ENCODE results near the gene HLA-DQB2. TPM values are rescaled to one million over a fixed set of nuclear protein-coding genes. Genes with fewer than 3 reads are reported as not detected.

The HLA-DQB2 gene
- total RNA-seq, 1 experiment from 2014 or later, result 0.42 TPM

- no peaks in the 10 kb centered on the region for H3K9me3 Mint-ChIP-seq
- ATAC-seq (no peak), DNase-seq (ENCODE audit: low spot score) (no peak)
- no peaks in the 10 kb centered on the region for H3K4me1 Mint-ChIP-seq
- POLR2A ChIA-PET, result no interaction called here
- no peak overlapping the region for H3K27ac Mint-ChIP-seq
- TF ChIP-seq MLX (CRISPR knock-in tag; IDR thresholded peaks at IDR 0.05) (no peak), NFATC4 (CRISPR knock-in tag; IDR thresholded peaks at IDR 0.05) (no peak), ATF2 (CRISPR knock-in tag; IDR thresholded peaks at IDR 0.05; ENCODE audit: borderline replicate concordance, low read depth) (no peak), USF1 (CRISPR knock-in tag; IDR thresholded peaks at IDR 0.05) (no peak), ERG (CRISPR knock-in tag; IDR thresholded peaks at IDR 0.05) (no peak)
- no peak overlapping the region for H3K4me3 Mint-ChIP-seq
- H3K27me3 Mint-ChIP-seq (ENCODE audit: low read depth), result no peaks in the 10 kb centered on the region; the same call in 1 of the 2 replicates
- H3K36me3 Mint-ChIP-seq, result no peaks in the 10 kb centered on the region
- CTCF ChIA-PET, result no interaction called here
These were observed 21.0 kb downstream of the HLA-DQB2 start for GRCh38 chr6:32742374-32742773.

GRCh38 chr6:32741031-32741960, 22.0 kb downstream of the HLA-DQB2 start, which contains the start of gene HLA-DQA2:
Gene HLA-DQA2, plus strand, starts transcription at chr6:32741391. Its CDS starts 53 bp downstream, at chr6:32741444.
- Mint-ChIP-seq H3K4me3 (no peak within 1 kb of the TSS), H3K36me3 (no peaks in the 10 kb centered on the region), H3K9me3 (no peaks in the 10 kb centered on the region), H3K27me3 (ENCODE audit: low read depth) (no peaks in the 10 kb centered on the region; the same call in 1 of the 2 replicates), H3K4me1 (no peaks in the 10 kb centered on the region), H3K27ac (no peak within 1 kb of the TSS)
- ChIA-PET POLR2A (interaction anchor here (0.6 kb wide), 1 partner anchor 775 kb away, joined by 7 read pairs; no protein-coding TSS in a partner anchor), CTCF (no interaction called here)
- ATAC-seq (no peak), DNase-seq (ENCODE audit: low spot score) (no peak)
- TF ChIP-seq ATF6 (CRISPR knock-in tag; IDR thresholded peaks at IDR 0.05) (no peak), CREB1 (CRISPR knock-in tag; IDR thresholded peaks at IDR 0.05) (no peak), OVOL2 (CRISPR knock-in tag; IDR thresholded peaks at IDR 0.05; ENCODE audit: borderline replicate concordance) (no peak), ATF2 (CRISPR knock-in tag; IDR thresholded peaks at IDR 0.05; ENCODE audit: borderline replicate concordance, low read depth) (no peak), EMX1 (CRISPR knock-in tag; IDR thresholded peaks at IDR 0.05) (no peak), ZNF232 (CRISPR knock-in tag; IDR thresholded peaks at IDR 0.05) (no peak), ETV6 (CRISPR knock-in tag; IDR thresholded peaks at IDR 0.05) (no peak), RELA (CRISPR knock-in tag; IDR thresholded peaks at IDR 0.05; ENCODE audit: borderline replicate concordance) (no peak), RORB (CRISPR knock-in tag; IDR thresholded peaks at IDR 0.05) (no peak), TEAD4 (CRISPR knock-in tag; IDR thresholded peaks at IDR 0.05) (no peak), IRF1 (CRISPR knock-in tag; IDR thresholded peaks at IDR 0.05) (no peak)
